ENCODE results near the gene CPO. TPM values are rescaled to one million over a fixed set of nuclear protein-coding genes. Genes with fewer than 3 reads are reported as not detected.

CPO gene
- total RNA-seq, 6 experiments from 2014 or later = not detected

DNA sequence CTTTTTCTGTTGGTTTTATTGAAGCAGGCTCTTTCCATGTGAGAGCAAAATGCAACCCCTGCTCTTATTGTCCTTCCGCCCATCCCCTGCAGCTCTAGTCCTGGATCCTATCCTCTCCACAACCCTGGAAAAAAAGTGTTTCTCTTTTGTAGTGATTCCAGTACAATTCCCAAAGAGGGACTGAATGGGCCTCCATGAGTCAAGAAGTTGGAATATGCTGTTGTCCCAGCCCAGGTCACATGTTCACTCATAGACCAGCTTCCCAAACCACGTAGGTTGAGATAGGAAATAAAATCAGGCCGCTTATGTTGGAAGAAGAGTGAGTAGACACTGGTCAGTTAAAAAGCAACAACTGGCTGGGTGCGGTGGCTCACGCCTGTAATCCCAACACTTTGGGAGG is 39.4 kb downstream of the CPO start:
- no peak for DNase-seq
- peaks cover 7% of the 10 kb centered on the region for H3K27me3 Mint-ChIP-seq (ENCODE audit: insufficient read depth)

DNA sequence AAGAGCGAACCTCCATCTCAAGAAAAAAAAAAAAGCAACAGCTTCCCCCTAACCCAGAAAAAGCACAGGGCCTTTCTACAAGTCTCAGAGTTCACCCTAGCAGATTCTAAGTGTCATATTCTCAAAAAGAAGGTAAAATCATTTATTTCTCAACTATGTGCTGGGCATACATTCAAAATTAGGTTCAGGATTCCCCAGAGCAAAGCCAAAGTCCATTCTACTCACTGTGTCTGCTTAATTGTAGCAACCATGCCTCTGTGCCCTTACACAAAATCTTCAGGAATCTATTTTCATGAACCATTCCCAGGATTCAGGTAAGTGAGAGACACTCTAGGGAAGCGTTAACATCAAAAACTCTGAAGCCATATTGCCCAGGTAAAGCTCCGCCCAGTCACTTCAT is 40.0 kb downstream of the CPO start:
- H3K9me3 Mint-ChIP-seq = no peaks in the 10 kb centered on the region; the same call in 1 of the 2 replicates
- DNase-seq = no peak
- no peak overlapping the region for H3K27ac Mint-ChIP-seq
- no peak for TF ChIP-seq CTCF (IDR thresholded peaks at IDR 0.05)
- peaks cover 33% of the 10 kb centered on the region for H3K4me1 Mint-ChIP-seq (ENCODE audit: low read depth)
- H3K36me3 Mint-ChIP-seq (ENCODE audit: low read depth) = peaks cover 5% of the 10 kb centered on the region; the same call in 1 of the 2 replicates
- peaks cover 7% of the 10 kb centered on the region for H3K27me3 Mint-ChIP-seq (ENCODE audit: insufficient read depth)
- H3K4me3 Mint-ChIP-seq = no peak overlapping the region

More for the DNA sequence above, 39.4 kb downstream of the CPO start:
- Mint-ChIP-seq H3K9me3 (no peaks in the 10 kb centered on the region; the same call in 1 of the 2 replicates), H3K4me1 (ENCODE audit: low read depth) (peaks cover 27% of the 10 kb centered on the region), H3K36me3 (ENCODE audit: low read depth) (peaks cover 5% of the 10 kb centered on the region; the same call in 1 of the 2 replicates), H3K4me3 (no peak overlapping the region), H3K27ac (no peak overlapping the region)
- TF ChIP-seq CTCF (IDR thresholded peaks at IDR 0.05) = no peak

GRCh38 chr2:206979922-206980321 is 40.6 kb downstream of the CPO start:
- Mint-ChIP-seq H3K36me3 (ENCODE audit: low read depth) (peaks cover 5% of the 10 kb centered on the region; the same call in 1 of the 2 replicates), H3K4me1 (ENCODE audit: low read depth) (peaks cover 36% of the 10 kb centered on the region), H3K9me3 (no peaks in the 10 kb centered on the region; the same call in 1 of the 2 replicates), H3K27ac (no peak overlapping the region), H3K4me3 (no peak overlapping the region), H3K27me3 (ENCODE audit: insufficient read depth) (peaks cover 7% of the 10 kb centered on the region)
- no peak for TF ChIP-seq CTCF (IDR thresholded peaks at IDR 0.05)
- no peak for DNase-seq

DNA sequence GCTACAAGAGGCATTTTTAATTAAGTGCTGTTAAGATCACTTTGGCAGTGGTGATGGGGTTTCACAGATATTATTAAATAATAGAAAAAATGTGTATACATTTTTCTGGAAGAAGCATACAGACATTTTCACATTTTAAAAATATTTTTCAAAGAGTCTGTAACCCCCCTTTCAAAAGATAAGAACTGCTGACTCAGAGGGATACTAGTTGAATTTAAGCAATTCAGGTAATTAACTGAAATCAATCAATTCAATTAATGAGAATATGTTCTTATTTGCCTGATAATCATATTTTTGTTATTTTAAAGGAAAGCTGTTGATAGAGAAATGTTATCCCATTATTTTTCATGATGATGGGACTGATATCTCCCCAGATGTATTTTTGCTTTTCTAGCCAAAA is 41.1 kb downstream of the CPO start:
- Mint-ChIP-seq H3K27ac (no peak overlapping the region), H3K9me3 (no peaks in the 10 kb centered on the region; the same call in 1 of the 2 replicates), H3K27me3 (ENCODE audit: insufficient read depth) (peaks cover 7% of the 10 kb centered on the region), H3K36me3 (ENCODE audit: low read depth) (peaks cover 2% of the 10 kb centered on the region; the same call in 1 of the 2 replicates), H3K4me1 (ENCODE audit: low read depth) (peaks cover 36% of the 10 kb centered on the region), H3K4me3 (no peak overlapping the region)
- TF ChIP-seq CTCF (IDR thresholded peaks at IDR 0.05) = no peak
- DNase-seq = no peak

- Mint-ChIP-seq H3K4me1 (ENCODE audit: low read depth) (peaks cover 36% of the 10 kb centered on the region), H3K27ac (no peak overlapping the region), H3K9me3 (no peaks in the 10 kb centered on the region), H3K36me3 (ENCODE audit: low read depth) (no peaks in the 10 kb centered on the region), H3K4me3 (no peak overlapping the region), H3K27me3 (ENCODE audit: insufficient read depth) (peaks cover 7% of the 10 kb centered on the region)
- TF ChIP-seq CTCF (IDR thresholded peaks at IDR 0.05) = no peak
- DNase-seq = no peak
These were observed 41.9 kb downstream of the CPO start for GRCh38 chr2:206981086-206981674.
